GM23338 (cell line): ENCODE measurements around the gene CYSTM1. TPM values are rescaled to one million over a fixed set of nuclear protein-coding genes. Genes with fewer than 3 reads are reported as not detected.

Experiments used
- ATAC-seq: fragments of 200-7000 bp; cut with Tn5 transposase; 3 replicates; pipeline ENCODE4 v1.9.1; 2020
- DNase-seq: peaks from one replicate; pipeline ENCODE4 v3.0.0-alpha.2; 2015; ENCODE audit warnings: low spot score
- H2AFZ ChIP-seq: fragments of 200-600 bp; sonication (generic); 2 replicates; pipeline ENCODE4 v1.8.0; 2016; ENCODE audit warnings: antibody characterized with exemption, mild to moderate bottlenecking, moderate library complexity
- H3F3A ChIP-seq: fragments of 200-600 bp; sonication (generic); replicated peaks from 2 replicates; pipeline ENCODE4 v1.8.0; 2017; ENCODE audit warnings: antibody characterized with exemption, mixed run types, low read depth
- H3K27ac ChIP-seq: fragments of 200-600 bp; sonication (generic); 2 replicates; pipeline ENCODE4 v1.6.1; 2016; ENCODE audit warnings: low read depth
- H3K27me3 ChIP-seq: fragments of 200-600 bp; sonication (generic); 2 replicates; pipeline ENCODE4 v1.8.0; 2016; ENCODE audit warnings: mild to moderate bottlenecking, mixed run types, moderate library complexity; ENCODE audit not compliant: insufficient read depth
- H3K36me3 ChIP-seq: fragments of 200-600 bp; sonication (generic); 2 replicates; pipeline ENCODE4 v1.8.0; 2016; ENCODE audit warnings: mild to moderate bottlenecking; ENCODE audit not compliant: insufficient read depth
- H3K4me1 ChIP-seq: fragments of 200-600 bp; sonication (generic); 2 replicates; pipeline ENCODE4 v1.8.0; 2016; ENCODE audit warnings: mild to moderate bottlenecking, moderate library complexity; ENCODE audit not compliant: insufficient read depth
- H3K4me2 ChIP-seq: fragments of 200-600 bp; sonication (generic); 2 replicates; pipeline ENCODE4 v1.7.1; 2017; ENCODE audit warnings: mixed run types
- H3K4me3 ChIP-seq: fragments of 200-600 bp; sonication (generic); 2 replicates; pipeline ENCODE4 v1.6.1; 2016; ENCODE audit warnings: mixed run types
- H3K79me2 ChIP-seq: fragments of 200-600 bp; sonication (generic); replicated peaks from 2 replicates; pipeline ENCODE4 v1.8.0; 2017; ENCODE audit warnings: mild to moderate bottlenecking; ENCODE audit not compliant: insufficient read depth
- H3K9me2 ChIP-seq: fragments of 200-600 bp; sonication (generic); 2 replicates; pipeline ENCODE4 v1.8.0; 2017; ENCODE audit not compliant: insufficient read depth
- H4K20me1 ChIP-seq: fragments of 200-600 bp; sonication (generic); replicated peaks from 2 replicates; pipeline ENCODE4 v1.8.0; 2017; ENCODE audit warnings: mild to moderate bottlenecking; ENCODE audit not compliant: insufficient read depth
- H3K27ac Mint-ChIP-seq: 2 replicates; pipeline ENCODE4 v1.8.0; 2020; ENCODE audit warnings: inconsistent platforms, mild to moderate bottlenecking, moderate library complexity, mixed read lengths
- H3K27me3 Mint-ChIP-seq: 3 replicates; pipeline ENCODE4 v1.8.0; 2022; ENCODE audit warnings: low read depth, mild to moderate bottlenecking, moderate library complexity, mixed read lengths, inconsistent platforms; ENCODE audit not compliant: insufficient read depth, poor library complexity
- H3K36me3 Mint-ChIP-seq: 3 replicates; pipeline ENCODE4 v1.8.0; 2021; ENCODE audit warnings: low read depth, mild to moderate bottlenecking, inconsistent platforms, moderate library complexity, mixed read lengths
- H3K4me1 Mint-ChIP-seq: 3 replicates; pipeline ENCODE4 v1.8.0; 2020; ENCODE audit warnings: mild to moderate bottlenecking, inconsistent platforms, mixed read lengths
- H3K4me3 Mint-ChIP-seq: 3 replicates; pipeline ENCODE4 v1.8.0; 2021; ENCODE audit warnings: moderate library complexity, mild to moderate bottlenecking, inconsistent platforms, mixed read lengths
- H3K9me3 Mint-ChIP-seq: 3 replicates; pipeline ENCODE4 v1.8.0; 2020; ENCODE audit warnings: moderate library complexity, mild to moderate bottlenecking, inconsistent platforms, mixed read lengths
- CREB1 ChIP-seq: fragments of 250-450 bp; sonication (Bioruptor Pico); IDR thresholded peaks from 2 replicates; pipeline ENCODE4 v1.5.0; 2020; ENCODE audit warnings: low read depth, mild to moderate bottlenecking, moderate library complexity
- ETS1 ChIP-seq: IDR thresholded peaks from 2 replicates; pipeline ENCODE4 v1.6.1; 2016; ENCODE audit warnings: antibody characterized with exemption
- EZH2phosphoT487 ChIP-seq: fragments of 200-600 bp; sonication (generic); IDR thresholded peaks from one replicate; pipeline ENCODE4 v1.8.1; 2018; ENCODE audit warnings: antibody characterized with exemption; ENCODE audit not compliant: unreplicated experiment
- NANOG ChIP-seq: IDR thresholded peaks from 2 replicates; pipeline ENCODE4 v1.6.1; 2016; ENCODE audit warnings: antibody characterized with exemption, borderline replicate concordance
- POLR2AphosphoS5 ChIP-seq: IDR thresholded peaks from 2 replicates; pipeline ENCODE4 v1.6.1; 2016; ENCODE audit warnings: antibody characterized with exemption, low read depth
- STAT1 ChIP-seq: IDR thresholded peaks from one replicate; pipeline ENCODE4 v1.6.1; 2016; ENCODE audit warnings: antibody characterized with exemption; ENCODE audit not compliant: unreplicated experiment
- ZNF114 ChIP-seq: fragments of 250-450 bp; sonication (Bioruptor Pico); IDR thresholded peaks from 2 replicates; pipeline ENCODE4 v1.5.0; 2020; ENCODE audit warnings: mild to moderate bottlenecking, moderate library complexity
- ZNF331 ChIP-seq: fragments of 250-450 bp; sonication (Bioruptor Pico); IDR thresholded peaks from 2 replicates; pipeline ENCODE4 v1.5.0; 2020; ENCODE audit warnings: low read depth, mild to moderate bottlenecking, moderate library complexity
- polyA plus RNA-seq: library from polyadenylated mRNA; unstranded; fragments of >200 nt; fragmentation: Nextera tagmentation; extraction: Ambion mirVana; gene quantifications from 2 replicates; pipeline ENCODE4 v1.2.1, GENCODE V29; 2016
- total RNA-seq: library from RNA; depleted of rRNA; stranded (reverse); fragments of >200 nt; shearing (Covaris generic); gene quantifications from 2 replicates; pipeline ENCODE4 v1.2.3, GENCODE V29; 2014
- TF ChIP-seq, protein P1 (sequence below): fragments of 250-450 bp; sonication (Bioruptor Pico); IDR thresholded peaks from 2 replicates; pipeline ENCODE4 v1.5.0; 2020; ENCODE audit warnings: mild to moderate bottlenecking, moderate library complexity
- TF ChIP-seq, protein P2 (sequence below): IDR thresholded peaks from one replicate; pipeline ENCODE4 v1.6.1; 2018; ENCODE audit warnings: antibody characterized with exemption; ENCODE audit not compliant: unreplicated experiment

Gene CYSTM1
- total and polyA plus RNA-seq, 2 experiments from 2014 or later, result 14.4 to 46.0 TPM

- DNase-seq (no peak), ATAC-seq (no peak)
- no peak overlapping the region for H3K4me3 ChIP-seq
- peaks cover 54% of the 10 kb centered on the region for H3K79me2 ChIP-seq
- H3K9me3 Mint-ChIP-seq, result no peaks in the 10 kb centered on the region
- H3K4me2 ChIP-seq, result no peak overlapping the region
- peaks cover 12% of the 10 kb centered on the region for H3K4me1 ChIP-seq
- TF ChIP-seq ETS1, result no peak
- H3K27me3 Mint-ChIP-seq, result peaks cover 2% of the 10 kb centered on the region
- no peak overlapping the region for H3K27ac Mint-ChIP-seq
- no peak overlapping the region for H3K27ac ChIP-seq
- H3K27me3 ChIP-seq, result no peaks in the 10 kb centered on the region
- H3K4me3 Mint-ChIP-seq, result no peak overlapping the region
- H3K9me2 ChIP-seq, result no peaks in the 10 kb centered on the region
- H2AFZ ChIP-seq, result no peak overlapping the region
- H3F3A ChIP-seq, result no peaks in the 10 kb centered on the region
- peaks cover 14% of the 10 kb centered on the region for H3K36me3 Mint-ChIP-seq
- no peaks in the 10 kb centered on the region for H3K36me3 ChIP-seq
- H4K20me1 ChIP-seq, result peaks cover 19% of the 10 kb centered on the region; the same call in 1 of the 2 replicates
- H3K4me1 Mint-ChIP-seq, result peaks cover 19% of the 10 kb centered on the region
These were observed 79.0 kb downstream of the CYSTM1 start for GRCh38 chr5:140253985-140254384.

- Mint-ChIP-seq H3K4me1 (peaks cover 25% of the 10 kb centered on the region), H3K27ac (no peak overlapping the region), H3K4me3 (no peak overlapping the region), H3K9me3 (no peaks in the 10 kb centered on the region; the same call in 2 of the 3 replicates), H3K27me3 (peaks cover 2% of the 10 kb centered on the region), H3K36me3 (peaks cover 19% of the 10 kb centered on the region)
- H3K9me2 ChIP-seq, result no peaks in the 10 kb centered on the region
- peaks cover 20% of the 10 kb centered on the region; the same call in 1 of the 2 replicates for H4K20me1 ChIP-seq
- peaks cover 20% of the 10 kb centered on the region for H3K4me1 ChIP-seq
- H3K36me3 ChIP-seq, result no peaks in the 10 kb centered on the region
- H2AFZ ChIP-seq, result no peak overlapping the region
- no peaks in the 10 kb centered on the region for H3K27me3 ChIP-seq
- no peak overlapping the region for H3K4me2 ChIP-seq
- no peak overlapping the region for H3K4me3 ChIP-seq
- H3F3A ChIP-seq, result no peaks in the 10 kb centered on the region
- peaks cover 52% of the 10 kb centered on the region for H3K79me2 ChIP-seq
- H3K27ac ChIP-seq, result no peak overlapping the region
- DNase-seq, result no peak
- ATAC-seq, result no peak
- TF ChIP-seq, protein P1, sequence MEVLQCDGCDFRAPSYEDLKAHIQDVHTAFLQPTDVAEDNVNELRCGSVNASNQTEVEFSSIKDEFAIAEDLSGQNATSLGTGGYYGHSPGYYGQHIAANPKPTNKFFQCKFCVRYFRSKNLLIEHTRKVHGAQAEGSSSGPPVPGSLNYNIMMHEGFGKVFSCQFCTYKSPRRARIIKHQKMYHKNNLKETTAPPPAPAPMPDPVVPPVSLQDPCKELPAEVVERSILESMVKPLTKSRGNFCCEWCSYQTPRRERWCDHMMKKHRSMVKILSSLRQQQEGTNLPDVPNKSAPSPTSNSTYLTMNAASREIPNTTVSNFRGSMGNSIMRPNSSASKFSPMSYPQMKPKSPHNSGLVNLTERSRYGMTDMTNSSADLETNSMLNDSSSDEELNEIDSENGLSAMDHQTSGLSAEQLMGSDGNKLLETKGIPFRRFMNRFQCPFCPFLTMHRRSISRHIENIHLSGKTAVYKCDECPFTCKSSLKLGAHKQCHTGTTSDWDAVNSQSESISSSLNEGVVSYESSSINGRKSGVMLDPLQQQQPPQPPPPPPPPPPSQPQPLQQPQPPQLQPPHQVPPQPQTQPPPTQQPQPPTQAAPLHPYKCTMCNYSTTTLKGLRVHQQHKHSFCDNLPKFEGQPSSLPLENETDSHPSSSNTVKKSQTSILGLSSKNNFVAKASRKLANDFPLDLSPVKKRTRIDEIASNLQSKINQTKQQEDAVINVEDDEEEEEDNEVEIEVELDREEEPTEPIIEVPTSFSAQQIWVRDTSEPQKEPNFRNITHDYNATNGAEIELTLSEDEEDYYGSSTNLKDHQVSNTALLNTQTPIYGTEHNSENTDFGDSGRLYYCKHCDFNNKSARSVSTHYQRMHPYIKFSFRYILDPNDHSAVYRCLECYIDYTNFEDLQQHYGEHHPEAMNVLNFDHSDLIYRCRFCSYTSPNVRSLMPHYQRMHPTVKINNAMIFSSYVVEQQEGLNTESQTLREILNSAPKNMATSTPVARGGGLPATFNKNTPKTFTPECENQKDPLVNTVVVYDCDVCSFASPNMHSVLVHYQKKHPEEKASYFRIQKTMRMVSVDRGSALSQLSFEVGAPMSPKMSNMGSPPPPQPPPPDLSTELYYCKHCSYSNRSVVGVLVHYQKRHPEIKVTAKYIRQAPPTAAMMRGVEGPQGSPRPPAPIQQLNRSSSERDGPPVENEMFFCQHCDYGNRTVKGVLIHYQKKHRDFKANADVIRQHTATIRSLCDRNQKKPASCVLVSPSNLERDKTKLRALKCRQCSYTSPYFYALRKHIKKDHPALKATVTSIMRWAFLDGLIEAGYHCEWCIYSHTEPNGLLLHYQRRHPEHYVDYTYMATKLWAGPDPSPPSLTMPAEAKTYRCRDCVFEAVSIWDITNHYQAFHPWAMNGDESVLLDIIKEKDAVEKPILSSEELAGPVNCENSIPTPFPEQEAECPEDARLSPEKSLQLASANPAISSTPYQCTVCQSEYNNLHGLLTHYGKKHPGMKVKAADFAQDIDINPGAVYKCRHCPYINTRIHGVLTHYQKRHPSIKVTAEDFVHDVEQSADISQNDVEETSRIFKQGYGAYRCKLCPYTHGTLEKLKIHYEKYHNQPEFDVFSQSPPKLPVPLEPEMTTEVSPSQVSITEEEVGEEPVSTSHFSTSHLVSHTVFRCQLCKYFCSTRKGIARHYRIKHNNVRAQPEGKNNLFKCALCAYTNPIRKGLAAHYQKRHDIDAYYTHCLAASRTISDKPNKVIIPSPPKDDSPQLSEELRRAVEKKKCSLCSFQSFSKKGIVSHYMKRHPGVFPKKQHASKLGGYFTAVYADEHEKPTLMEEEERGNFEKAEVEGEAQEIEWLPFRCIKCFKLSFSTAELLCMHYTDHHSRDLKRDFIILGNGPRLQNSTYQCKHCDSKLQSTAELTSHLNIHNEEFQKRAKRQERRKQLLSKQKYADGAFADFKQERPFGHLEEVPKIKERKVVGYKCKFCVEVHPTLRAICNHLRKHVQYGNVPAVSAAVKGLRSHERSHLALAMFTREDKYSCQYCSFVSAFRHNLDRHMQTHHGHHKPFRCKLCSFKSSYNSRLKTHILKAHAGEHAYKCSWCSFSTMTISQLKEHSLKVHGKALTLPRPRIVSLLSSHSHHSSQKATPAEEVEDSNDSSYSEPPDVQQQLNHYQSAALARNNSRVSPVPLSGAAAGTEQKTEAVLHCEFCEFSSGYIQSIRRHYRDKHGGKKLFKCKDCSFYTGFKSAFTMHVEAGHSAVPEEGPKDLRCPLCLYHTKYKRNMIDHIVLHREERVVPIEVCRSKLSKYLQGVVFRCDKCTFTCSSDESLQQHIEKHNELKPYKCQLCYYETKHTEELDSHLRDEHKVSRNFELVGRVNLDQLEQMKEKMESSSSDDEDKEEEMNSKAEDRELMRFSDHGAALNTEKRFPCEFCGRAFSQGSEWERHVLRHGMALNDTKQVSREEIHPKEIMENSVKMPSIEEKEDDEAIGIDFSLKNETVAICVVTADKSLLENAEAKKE (CRISPR knock-in tag), result no peak
- TF ChIP-seq EZH2phosphoT487 (no peak), POLR2AphosphoS5 (no peak), ZNF331 (CRISPR knock-in tag) (no peak), CREB1 (no peak), STAT1 (no peak), NANOG (no peak), ZNF114 (CRISPR knock-in tag) (no peak)
- TF ChIP-seq, protein P2, sequence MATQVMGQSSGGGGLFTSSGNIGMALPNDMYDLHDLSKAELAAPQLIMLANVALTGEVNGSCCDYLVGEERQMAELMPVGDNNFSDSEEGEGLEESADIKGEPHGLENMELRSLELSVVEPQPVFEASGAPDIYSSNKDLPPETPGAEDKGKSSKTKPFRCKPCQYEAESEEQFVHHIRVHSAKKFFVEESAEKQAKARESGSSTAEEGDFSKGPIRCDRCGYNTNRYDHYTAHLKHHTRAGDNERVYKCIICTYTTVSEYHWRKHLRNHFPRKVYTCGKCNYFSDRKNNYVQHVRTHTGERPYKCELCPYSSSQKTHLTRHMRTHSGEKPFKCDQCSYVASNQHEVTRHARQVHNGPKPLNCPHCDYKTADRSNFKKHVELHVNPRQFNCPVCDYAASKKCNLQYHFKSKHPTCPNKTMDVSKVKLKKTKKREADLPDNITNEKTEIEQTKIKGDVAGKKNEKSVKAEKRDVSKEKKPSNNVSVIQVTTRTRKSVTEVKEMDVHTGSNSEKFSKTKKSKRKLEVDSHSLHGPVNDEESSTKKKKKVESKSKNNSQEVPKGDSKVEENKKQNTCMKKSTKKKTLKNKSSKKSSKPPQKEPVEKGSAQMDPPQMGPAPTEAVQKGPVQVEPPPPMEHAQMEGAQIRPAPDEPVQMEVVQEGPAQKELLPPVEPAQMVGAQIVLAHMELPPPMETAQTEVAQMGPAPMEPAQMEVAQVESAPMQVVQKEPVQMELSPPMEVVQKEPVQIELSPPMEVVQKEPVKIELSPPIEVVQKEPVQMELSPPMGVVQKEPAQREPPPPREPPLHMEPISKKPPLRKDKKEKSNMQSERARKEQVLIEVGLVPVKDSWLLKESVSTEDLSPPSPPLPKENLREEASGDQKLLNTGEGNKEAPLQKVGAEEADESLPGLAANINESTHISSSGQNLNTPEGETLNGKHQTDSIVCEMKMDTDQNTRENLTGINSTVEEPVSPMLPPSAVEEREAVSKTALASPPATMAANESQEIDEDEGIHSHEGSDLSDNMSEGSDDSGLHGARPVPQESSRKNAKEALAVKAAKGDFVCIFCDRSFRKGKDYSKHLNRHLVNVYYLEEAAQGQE, result no peak
These were observed 80.6 kb downstream of the CYSTM1 start for GRCh38 chr5:140255460-140256157.
